Lower leg skin (tissue), 3 donors: ENCODE results near the gene CALML3.

Source experiments
- CTCF ChIP-seq, 3 donors: fragments of 450-650 bp; IDR thresholded peaks; one replicate each; pipeline ENCODE4 v1.5.1; 2016; ENCODE audit warnings: antibody characterized with exemption in 3 of 3, mild to moderate bottlenecking in 3 of 3, moderate library complexity in 2 of 3
- POLR2A ChIP-seq, 2 donors: fragments of 450-650 bp; IDR thresholded peaks; one replicate each; pipeline ENCODE4 v1.6.1; 2016 to 2017; ENCODE audit warnings: antibody characterized with exemption in 2 of 2, mild to moderate bottlenecking in 1 of 2, moderate library complexity in 1 of 2

- TF ChIP-seq CTCF (IDR thresholded peaks at IDR 0.05) = no peak
- no peak for TF ChIP-seq POLR2A (IDR thresholded peaks at IDR 0.05)
Observed at GRCh38 chr10:5544216-5544805, 19.6 kb downstream of the CALML3 start.
